Fibroblast of villous mesenchyme (primary cell): ENCODE results near the gene SPACDR. TPM values are rescaled to one million over a fixed set of nuclear protein-coding genes. Genes with fewer than 3 reads are reported as not detected.

Source experiments
- DNase-seq: peaks from one replicate; pipeline ENCODE4 v3.0.0-alpha.2; 2010; ENCODE audit warnings: low read depth
- H3K4me3 ChIP-seq: 2 replicates; pipeline ENCODE4 v1.5.1; 2011; ENCODE audit warnings: low read depth, mild to moderate bottlenecking, low read length
- CTCF ChIP-seq: IDR thresholded peaks from 2 replicates; pipeline ENCODE4 v1.5.1; 2012; ENCODE audit warnings: low read depth, mild to moderate bottlenecking, low read length; ENCODE audit not compliant: insufficient read depth
- total RNA-seq: library from RNA; depleted of rRNA; stranded (reverse); fragments of >200 nt; gene quantifications from 2 replicates; pipeline ENCODE4 v1.2.3, GENCODE V29; 2012

Gene SPACDR
- total RNA-seq, 1 donor: not detected

GRCh38 chr7:100477871-100478267, 13.8 kb upstream of the SPACDR start:
- DNase-seq: no peak

GRCh38 chr7:100476903-100477870, 13.1 kb upstream of the SPACDR start:
- no peak for DNase-seq
- H3K4me3 ChIP-seq: peak overlapping the region; percentile 97
- peak; percentile 45 for TF ChIP-seq CTCF

More at GRCh38 chr7:100477871-100478267, 13.8 kb upstream of the SPACDR start:
- no peak for TF ChIP-seq CTCF
- peak overlapping the region; percentile 97 for H3K4me3 ChIP-seq

- no peak for TF ChIP-seq CTCF
- peak overlapping the region; percentile 97 for H3K4me3 ChIP-seq
- DNase-seq: no peak
These were observed 12.2 kb upstream of the SPACDR start for GRCh38 chr7:100476101-100476780.

GRCh38 chr7:100475549-100475948, 11.5 kb upstream of the SPACDR start:
- peak overlapping the region; percentile 97 for H3K4me3 ChIP-seq
- no peak for TF ChIP-seq CTCF
- no peak for DNase-seq

GRCh38 chr7:100472854-100473499, 8.9 kb upstream of the SPACDR start:
- DNase-seq: peak; percentile 51
- TF ChIP-seq CTCF: no peak
- H3K4me3 ChIP-seq: no peak overlapping the region

GRCh38 chr7:100472121-100472851, 8.2 kb upstream of the SPACDR start:
- H3K4me3 ChIP-seq: no peak overlapping the region
- DNase-seq: no peak
- no peak for TF ChIP-seq CTCF
